ENCODE results near the gene TESPA1.

- TF ChIP-seq TAF1 (IDR thresholded peaks at IDR 0.05; ENCODE audit: borderline replicate concordance, insufficient read depth, low read length) (no peak), REST (IDR thresholded peaks at IDR 0.05; ENCODE audit: insufficient read depth in 1 of 2, low read depth in 2 of 2, low read length in 2 of 2) (no peak), SIN3A (IDR thresholded peaks at IDR 0.05; ENCODE audit: borderline replicate concordance, insufficient read depth, low read length) (no peak), POLR2AphosphoS5 (IDR thresholded peaks at IDR 0.05; ENCODE audit: low read depth, low read length) (no peak), FOXP2 (optimal IDR thresholded peaks at IDR 0.05; ENCODE audit: borderline replicate concordance, extremely low read depth, extremely low read length, insufficient read depth) (no peak)
These were observed 4.2 kb downstream of the TESPA1 start for GRCh38 chr12:54980341-54980740.

Data from PFSK-1 (cell line).